Lower leg skin (tissue), 4 donors: Measurements from ENCODE around the gene EPHA3. TPM values are rescaled to one million over a fixed set of nuclear protein-coding genes. Genes with fewer than 3 reads are reported as not detected.

Experiments used
- DNase-seq, 2 donors: peaks; one replicate each; pipeline ENCODE4 v3.0.0-alpha.2; 2019; ENCODE audit warnings: low spot score in 2 of 2
- H3K4me3 ChIP-seq: fragments of 200-600 bp; sonication (generic); 2 replicates; pipeline ENCODE4 v1.5.1; 2017; ENCODE audit warnings: mild to moderate bottlenecking, low read depth; ENCODE audit not compliant: poor library complexity, severe bottlenecking
- POLR2A ChIP-seq, 2 donors: fragments of 450-650 bp; IDR thresholded peaks; one replicate each; pipeline ENCODE4 v1.6.1; 2016 to 2017; ENCODE audit warnings: antibody characterized with exemption in 2 of 2, mild to moderate bottlenecking in 1 of 2, moderate library complexity in 1 of 2
- WGBS, 2 donors: methylation state at CpG; one replicate each; pipeline ENCODE4 v1.1.5; 2018; 5-methylcytosine and 5-hydroxymethylcytosine counted together
- intact Hi-C: fragments of 100-400 bp; cut with DNase I; formaldehyde crosslinking; loops from one replicate; pipeline ENCODE4 v1.15.0; 2023; ENCODE audit warnings: low total_unique reads
- total RNA-seq, 4 donors: library from RNA; depleted of rRNA; stranded (reverse); fragments of >200 nt; gene quantifications; one replicate each; pipeline ENCODE4 v1.1.0, GENCODE V29; 2016
- TF ChIP-seq, protein P1 (sequence below), 3 donors: fragments of 450-650 bp; IDR thresholded peaks; one replicate each; pipeline ENCODE4 v1.5.1; 2016; ENCODE audit warnings: antibody characterized with exemption in 3 of 3, mild to moderate bottlenecking in 3 of 3, moderate library complexity in 2 of 3

EPHA3 gene
- total RNA-seq, 4 donors from 2014 or later = 0.30 to 2.8 (median 1.0) TPM

- TF ChIP-seq, protein P1, sequence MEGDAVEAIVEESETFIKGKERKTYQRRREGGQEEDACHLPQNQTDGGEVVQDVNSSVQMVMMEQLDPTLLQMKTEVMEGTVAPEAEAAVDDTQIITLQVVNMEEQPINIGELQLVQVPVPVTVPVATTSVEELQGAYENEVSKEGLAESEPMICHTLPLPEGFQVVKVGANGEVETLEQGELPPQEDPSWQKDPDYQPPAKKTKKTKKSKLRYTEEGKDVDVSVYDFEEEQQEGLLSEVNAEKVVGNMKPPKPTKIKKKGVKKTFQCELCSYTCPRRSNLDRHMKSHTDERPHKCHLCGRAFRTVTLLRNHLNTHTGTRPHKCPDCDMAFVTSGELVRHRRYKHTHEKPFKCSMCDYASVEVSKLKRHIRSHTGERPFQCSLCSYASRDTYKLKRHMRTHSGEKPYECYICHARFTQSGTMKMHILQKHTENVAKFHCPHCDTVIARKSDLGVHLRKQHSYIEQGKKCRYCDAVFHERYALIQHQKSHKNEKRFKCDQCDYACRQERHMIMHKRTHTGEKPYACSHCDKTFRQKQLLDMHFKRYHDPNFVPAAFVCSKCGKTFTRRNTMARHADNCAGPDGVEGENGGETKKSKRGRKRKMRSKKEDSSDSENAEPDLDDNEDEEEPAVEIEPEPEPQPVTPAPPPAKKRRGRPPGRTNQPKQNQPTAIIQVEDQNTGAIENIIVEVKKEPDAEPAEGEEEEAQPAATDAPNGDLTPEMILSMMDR (IDR thresholded peaks at IDR 0.05) = no peak
- TF ChIP-seq POLR2A (IDR thresholded peaks at IDR 0.05) = no peak
- WGBS, 2 donors = 47 to 64% methylated on average over 1 of the region's 1 CpG
- intact Hi-C loops = no loop called here
- no peak overlapping the region for H3K4me3 ChIP-seq
- no peak for DNase-seq
Observed at GRCh38 chr3:89405176-89405575, 297.8 kb downstream of the EPHA3 start.

DNA sequence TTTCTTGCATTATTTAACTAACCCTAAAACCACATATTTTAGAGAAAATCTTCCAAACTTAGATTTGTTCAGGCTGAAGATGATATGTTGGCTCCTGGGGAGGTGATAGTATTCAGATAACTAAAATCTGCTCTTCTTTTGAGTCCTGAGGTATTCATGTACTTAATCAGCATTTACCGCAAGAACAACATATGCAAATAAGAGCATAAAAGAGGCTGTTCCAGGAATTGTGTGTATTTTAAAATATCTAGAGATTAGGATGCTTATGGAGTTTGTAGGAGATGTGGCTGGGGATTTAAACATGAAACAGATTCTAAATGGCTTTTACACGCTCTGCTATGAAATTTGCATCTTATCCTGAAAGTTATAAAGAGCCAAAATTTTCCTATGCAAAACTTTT, 298.2 kb downstream of the EPHA3 start:
- 78 to 84% methylated on average over 2 of the region's 2 CpGs for WGBS, 2 donors
- no peak for TF ChIP-seq POLR2A (IDR thresholded peaks at IDR 0.05)
- TF ChIP-seq, protein P1 (IDR thresholded peaks at IDR 0.05) = no peak
- intact Hi-C loops = no loop called here
- no peak overlapping the region for H3K4me3 ChIP-seq
- DNase-seq = no peak

- H3K4me3 ChIP-seq = no peak overlapping the region
- WGBS, 2 donors = 63 to 72% methylated on average over 3 of the region's 3 CpGs
- intact Hi-C loops = no loop called here
- DNase-seq = no peak
- no peak for TF ChIP-seq POLR2A (IDR thresholded peaks at IDR 0.05)
- TF ChIP-seq, protein P1 (IDR thresholded peaks at IDR 0.05) = no peak
Observed at GRCh38 chr3:89411201-89411600, 303.8 kb downstream of the EPHA3 start.

DNA sequence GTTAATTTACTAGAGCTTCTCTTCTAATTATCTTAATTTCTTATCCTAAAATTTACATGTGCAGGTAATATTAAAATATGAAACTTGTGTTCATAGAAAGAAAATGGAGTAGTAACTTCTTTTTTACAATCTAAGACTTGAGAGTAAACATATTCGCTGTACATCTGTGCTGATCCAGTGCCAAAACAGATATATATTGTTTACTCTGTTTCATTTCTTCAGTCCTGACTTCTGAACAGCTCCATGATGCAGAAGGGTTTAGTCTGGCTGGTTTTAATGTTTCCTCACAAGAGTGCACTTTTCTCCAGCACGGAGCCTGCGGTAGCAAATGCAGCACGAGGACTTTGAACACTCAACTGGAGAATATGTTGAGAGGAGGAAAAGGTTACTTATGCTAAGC, 306.8 kb downstream of the EPHA3 start:
- no peak for DNase-seq
- intact Hi-C loops = no loop called here
- WGBS, 2 donors = 81 to 93% methylated on average over 4 of the region's 4 CpGs
- no peak for TF ChIP-seq POLR2A (IDR thresholded peaks at IDR 0.05)
- TF ChIP-seq, protein P1 (IDR thresholded peaks at IDR 0.05) = no peak
- no peak overlapping the region for H3K4me3 ChIP-seq

DNA sequence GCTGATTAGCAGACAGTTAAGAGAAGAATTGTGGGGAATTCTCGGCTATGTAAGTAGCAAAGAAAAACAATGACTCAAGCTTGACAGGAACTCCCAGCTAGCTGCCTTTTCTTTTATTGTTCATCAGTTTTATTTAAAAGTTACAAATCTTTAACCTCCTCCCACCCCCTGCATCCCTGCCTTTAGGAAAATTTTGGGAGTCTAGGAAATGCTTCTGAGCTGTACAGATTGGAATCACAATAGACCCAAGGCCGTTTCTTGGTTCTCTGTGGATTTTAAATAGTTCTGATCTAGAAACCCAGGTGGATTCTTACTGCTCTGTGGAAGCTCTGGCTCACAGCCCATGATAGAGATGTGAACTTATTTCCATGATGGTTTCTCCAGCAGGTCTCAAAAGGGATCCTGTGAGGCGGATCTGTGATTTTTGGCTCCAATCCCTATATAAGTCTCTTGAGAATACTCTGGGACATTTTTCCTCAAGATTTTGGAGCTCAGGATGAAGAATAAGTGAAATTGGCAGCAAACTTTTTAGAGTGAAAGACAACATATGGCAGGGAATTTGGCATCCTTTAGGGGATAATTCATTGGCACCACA, 312.3 kb downstream of the EPHA3 start:
- no peak overlapping the region for H3K4me3 ChIP-seq
- WGBS, 2 donors = 41 to 54% methylated on average over 3 of the region's 3 CpGs
- intact Hi-C loops = no loop called here
- DNase-seq = no peak
- TF ChIP-seq, protein P1 (IDR thresholded peaks at IDR 0.05) = no peak
- TF ChIP-seq POLR2A (IDR thresholded peaks at IDR 0.05) = no peak

DNA sequence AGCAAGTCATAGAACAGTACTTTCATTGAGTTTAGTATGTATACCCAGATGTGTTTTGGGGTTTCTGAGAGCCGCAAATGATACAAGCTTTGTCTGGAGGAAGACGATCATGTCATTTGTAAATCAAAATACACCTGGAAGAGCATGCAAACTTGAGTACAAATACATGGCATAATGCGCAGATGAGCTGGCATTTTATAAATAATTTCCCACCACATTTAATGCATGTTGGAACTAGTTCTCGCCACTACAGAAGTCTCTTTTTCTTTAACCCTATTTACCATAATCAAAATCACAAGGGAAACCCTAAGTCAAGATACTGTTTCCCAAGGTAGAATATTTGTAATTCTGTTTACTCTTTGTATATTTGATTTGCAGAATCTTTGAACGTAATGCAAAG, 318.6 kb downstream of the EPHA3 start:
- no peak for DNase-seq
- WGBS, 2 donors = 61 to 72% methylated on average over 5 of the region's 5 CpGs
- intact Hi-C loops = no loop called here
- TF ChIP-seq POLR2A (IDR thresholded peaks at IDR 0.05) = no peak
- TF ChIP-seq, protein P1 (IDR thresholded peaks at IDR 0.05) = no peak
- no peak overlapping the region for H3K4me3 ChIP-seq
